ENCODE results near the gene VAV3. TPM values are rescaled to one million over a fixed set of nuclear protein-coding genes. Genes with fewer than 3 reads are reported as not detected.

Gene VAV3
- total RNA-seq, 2 experiments from 2014 or later: 1.2 to 1.3 TPM

DNA sequence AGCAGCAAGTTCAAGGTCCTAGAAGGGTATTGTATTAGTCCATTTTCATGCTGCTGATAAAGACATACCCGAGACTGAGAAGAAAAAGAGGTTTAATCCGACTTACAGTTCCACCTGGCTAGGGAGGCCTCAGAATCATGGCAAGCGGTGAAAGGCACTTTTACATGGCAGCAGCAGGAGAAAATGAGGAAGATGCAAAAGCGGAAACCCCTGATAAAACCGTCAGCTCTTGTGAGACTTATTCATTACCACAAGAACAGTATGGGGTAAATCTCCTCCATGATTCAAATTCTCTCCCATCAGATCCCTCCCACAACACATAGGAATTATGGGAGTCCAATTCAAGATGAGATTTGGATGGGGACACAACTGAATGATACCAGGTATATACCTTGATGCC is 414.6 kb downstream of the VAV3 start:
- Mint-ChIP-seq H3K4me3 (no peak overlapping the region), H3K27me3 (no peaks in the 10 kb centered on the region), H3K27ac (no peak overlapping the region), H3K4me1 (no peaks in the 10 kb centered on the region), H3K9me3 (no peaks in the 10 kb centered on the region), H3K36me3 (ENCODE audit: low read depth) (no peaks in the 10 kb centered on the region)
- POLR2A ChIA-PET: no interaction called here
- no peak for DNase-seq
- CTCF ChIA-PET: no interaction called here

- Mint-ChIP-seq H3K9me3 (no peaks in the 10 kb centered on the region), H3K36me3 (ENCODE audit: low read depth) (no peaks in the 10 kb centered on the region), H3K27ac (no peak overlapping the region), H3K4me1 (no peaks in the 10 kb centered on the region), H3K27me3 (no peaks in the 10 kb centered on the region), H3K4me3 (no peak overlapping the region)
- ChIA-PET CTCF (no interaction called here), POLR2A (no interaction called here)
- DNase-seq: no peak
These were observed 415.7 kb downstream of the VAV3 start for GRCh38 chr1:107549152-107549810.

- ChIA-PET CTCF (no interaction called here), POLR2A (no interaction called here)
- Mint-ChIP-seq H3K4me3 (no peak overlapping the region), H3K36me3 (ENCODE audit: low read depth) (no peaks in the 10 kb centered on the region), H3K9me3 (no peaks in the 10 kb centered on the region), H3K4me1 (no peaks in the 10 kb centered on the region), H3K27ac (no peak overlapping the region), H3K27me3 (no peaks in the 10 kb centered on the region)
- no peak for DNase-seq
These were observed 416.7 kb downstream of the VAV3 start for GRCh38 chr1:107548276-107548675.

DNA sequence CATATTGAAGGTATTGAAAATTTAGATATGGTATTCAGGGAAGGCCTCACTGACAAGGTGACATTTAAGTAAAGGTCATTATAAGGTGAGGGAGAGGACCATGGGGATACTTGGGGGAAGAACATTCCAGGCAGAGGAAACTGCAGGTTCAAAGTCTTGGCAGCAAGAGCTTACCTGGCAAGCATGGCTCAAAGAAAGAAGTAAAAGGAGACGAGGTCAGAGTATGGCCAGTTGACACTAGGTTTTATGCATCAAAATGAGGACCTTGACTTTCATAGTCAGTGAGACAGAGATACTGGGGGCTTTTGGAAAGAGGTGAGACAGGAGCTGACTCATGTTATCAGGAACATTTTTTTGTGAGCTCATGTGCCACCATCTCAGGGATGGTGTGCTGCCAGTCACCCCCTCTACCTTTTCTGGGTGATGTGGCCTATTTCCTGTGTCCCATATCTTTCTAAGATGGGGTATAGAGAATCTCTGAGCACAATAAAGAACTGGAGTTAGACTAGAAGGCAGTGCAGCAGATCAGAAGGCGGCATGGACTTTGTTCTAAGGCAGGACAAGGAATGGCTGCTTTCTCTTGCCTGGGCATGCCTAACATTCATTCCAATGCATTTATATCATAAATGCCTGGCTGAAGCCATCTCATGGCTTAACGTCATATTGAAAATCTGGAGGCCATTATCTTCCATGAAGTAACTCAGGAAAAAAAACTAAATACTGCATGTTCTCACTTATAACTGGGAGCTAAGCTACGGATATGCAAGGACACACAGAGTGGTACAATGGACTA is 417.4 kb downstream of the VAV3 start:
- no peak for DNase-seq
- CTCF ChIA-PET: no interaction called here
- Mint-ChIP-seq H3K9me3 (no peaks in the 10 kb centered on the region), H3K4me1 (no peaks in the 10 kb centered on the region), H3K27me3 (no peaks in the 10 kb centered on the region), H3K36me3 (ENCODE audit: low read depth) (no peaks in the 10 kb centered on the region), H3K27ac (no peak overlapping the region), H3K4me3 (no peak overlapping the region)
- POLR2A ChIA-PET: no interaction called here

- H3K36me3 Mint-ChIP-seq (ENCODE audit: low read depth): no peaks in the 10 kb centered on the region
- H3K4me1 Mint-ChIP-seq: no peaks in the 10 kb centered on the region
- H3K27me3 Mint-ChIP-seq: no peaks in the 10 kb centered on the region
- ChIA-PET CTCF (no interaction called here), POLR2A (no interaction called here)
- H3K27ac Mint-ChIP-seq: no peak overlapping the region
- H3K9me3 Mint-ChIP-seq: no peaks in the 10 kb centered on the region
- no peak overlapping the region for H3K4me3 Mint-ChIP-seq
- no peak for DNase-seq
These were observed 418.4 kb downstream of the VAV3 start for GRCh38 chr1:107546576-107546975.

DNA sequence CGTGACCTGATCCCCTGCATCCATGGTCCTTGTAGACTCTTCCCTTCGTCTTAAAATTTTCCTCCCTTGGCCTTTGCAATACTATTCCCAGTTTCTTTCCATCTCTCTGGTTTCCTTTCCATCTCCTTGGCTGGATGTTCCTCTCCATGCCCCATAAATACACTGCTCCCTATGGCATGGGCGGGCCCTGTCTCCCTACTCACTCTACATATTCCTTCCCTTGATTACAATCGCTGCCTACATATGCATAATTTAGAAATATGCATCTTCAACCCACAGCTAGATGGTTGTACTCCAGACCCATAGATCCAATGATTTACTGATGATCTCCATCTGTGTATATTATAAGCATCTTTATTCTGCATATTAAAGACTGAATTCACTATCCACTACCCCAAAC is 419.1 kb downstream of the VAV3 start:
- ChIA-PET CTCF (no interaction called here), POLR2A (no interaction called here)
- Mint-ChIP-seq H3K4me3 (no peak overlapping the region), H3K36me3 (ENCODE audit: low read depth) (no peaks in the 10 kb centered on the region), H3K9me3 (no peaks in the 10 kb centered on the region), H3K27ac (no peak overlapping the region), H3K4me1 (no peaks in the 10 kb centered on the region), H3K27me3 (no peaks in the 10 kb centered on the region)
- DNase-seq: no peak

DNA sequence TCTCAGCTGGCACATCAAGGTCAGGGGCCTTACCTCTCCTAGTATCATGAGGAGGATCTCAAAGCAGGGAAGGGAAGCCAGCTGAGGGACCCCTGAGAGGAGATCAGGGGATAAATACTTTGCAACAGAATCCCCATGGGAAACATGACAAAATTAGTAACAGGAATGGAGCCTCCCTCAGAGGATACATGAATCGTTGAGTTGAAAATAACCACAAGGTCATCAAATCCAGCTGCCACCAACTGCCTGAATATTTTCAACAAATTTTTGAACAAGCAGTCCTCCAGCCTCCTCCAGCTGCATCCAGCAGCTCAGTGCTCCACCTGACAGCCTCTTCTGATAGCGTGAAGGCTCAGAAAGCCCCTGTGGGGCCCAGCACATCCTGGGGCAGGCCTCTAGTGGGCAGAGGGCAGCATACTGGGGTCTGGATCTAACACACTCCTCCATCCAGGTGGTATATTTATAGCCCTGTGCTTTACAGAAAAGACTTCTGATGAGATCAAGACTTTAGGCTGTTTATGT is 419.9 kb downstream of the VAV3 start:
- H3K36me3 Mint-ChIP-seq (ENCODE audit: low read depth): no peaks in the 10 kb centered on the region
- no peaks in the 10 kb centered on the region for H3K4me1 Mint-ChIP-seq
- no peaks in the 10 kb centered on the region for H3K27me3 Mint-ChIP-seq
- DNase-seq: no peak
- no peak overlapping the region for H3K4me3 Mint-ChIP-seq
- no peak overlapping the region for H3K27ac Mint-ChIP-seq
- POLR2A ChIA-PET: no interaction called here
- H3K9me3 Mint-ChIP-seq: no peaks in the 10 kb centered on the region
- CTCF ChIA-PET: no interaction called here

DNA sequence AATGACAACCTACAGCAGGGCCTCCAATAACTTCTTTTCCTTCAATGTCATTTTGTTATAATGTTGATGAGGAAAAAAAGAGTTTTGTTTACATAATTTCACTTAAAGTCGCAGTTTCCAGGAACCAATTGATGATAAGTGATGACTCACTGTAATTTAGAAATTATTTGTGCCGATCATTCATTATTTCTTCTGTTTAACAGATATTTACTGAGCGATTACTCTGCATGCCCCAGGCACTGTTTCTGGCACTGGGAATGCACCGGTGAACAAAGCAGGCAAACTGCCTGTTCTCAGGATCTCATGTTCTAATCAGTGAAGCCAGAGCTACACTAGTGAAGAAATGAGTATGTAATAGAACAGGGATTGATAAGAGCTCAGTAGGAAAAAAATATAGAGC is 420.7 kb downstream of the VAV3 start:
- Mint-ChIP-seq H3K4me1 (no peaks in the 10 kb centered on the region), H3K36me3 (ENCODE audit: low read depth) (no peaks in the 10 kb centered on the region), H3K4me3 (no peak overlapping the region), H3K27ac (no peak overlapping the region), H3K27me3 (no peaks in the 10 kb centered on the region), H3K9me3 (no peaks in the 10 kb centered on the region)
- ChIA-PET CTCF (no interaction called here), POLR2A (no interaction called here)
- no peak for DNase-seq

GRCh38 chr1:107541412-107541811 is 423.6 kb downstream of the VAV3 start:
- no peak overlapping the region for H3K4me3 Mint-ChIP-seq
- ChIA-PET POLR2A (no interaction called here), CTCF (no interaction called here)
- H3K27me3 Mint-ChIP-seq: no peaks in the 10 kb centered on the region
- no peaks in the 10 kb centered on the region for H3K4me1 Mint-ChIP-seq
- H3K9me3 Mint-ChIP-seq: no peaks in the 10 kb centered on the region
- no peaks in the 10 kb centered on the region for H3K36me3 Mint-ChIP-seq (ENCODE audit: low read depth)
- no peak overlapping the region for H3K27ac Mint-ChIP-seq
- no peak for DNase-seq

GRCh38 chr1:107538502-107538901 is 426.5 kb downstream of the VAV3 start:
- Mint-ChIP-seq H3K9me3 (no peaks in the 10 kb centered on the region), H3K4me3 (no peak overlapping the region), H3K27ac (no peak overlapping the region), H3K36me3 (ENCODE audit: low read depth) (no peaks in the 10 kb centered on the region), H3K4me1 (no peaks in the 10 kb centered on the region), H3K27me3 (no peaks in the 10 kb centered on the region)
- CTCF ChIA-PET: interaction anchor here (0.6 to 1.2 kb wide), 2 partner anchors 10 to 213 kb away, joined by 3 to 4 read pairs; no protein-coding TSS in a partner anchor
- POLR2A ChIA-PET: interaction anchor here (0.7 kb wide), 1 partner anchor 138 kb away, joined by 3 read pairs; no protein-coding TSS in a partner anchor
- DNase-seq: no peak

GRCh38 chr1:107536266-107536665 is 428.7 kb downstream of the VAV3 start:
- ChIA-PET POLR2A (no interaction called here), CTCF (no interaction called here)
- Mint-ChIP-seq H3K4me3 (no peak overlapping the region), H3K4me1 (no peaks in the 10 kb centered on the region), H3K9me3 (no peaks in the 10 kb centered on the region), H3K27ac (no peak overlapping the region), H3K27me3 (no peaks in the 10 kb centered on the region), H3K36me3 (ENCODE audit: low read depth) (no peaks in the 10 kb centered on the region)
- DNase-seq: no peak

- H3K4me1 Mint-ChIP-seq: no peaks in the 10 kb centered on the region
- H3K27ac Mint-ChIP-seq: no peak overlapping the region
- no peaks in the 10 kb centered on the region for H3K36me3 Mint-ChIP-seq (ENCODE audit: low read depth)
- H3K27me3 Mint-ChIP-seq: no peaks in the 10 kb centered on the region
- CTCF ChIA-PET: no interaction called here
- POLR2A ChIA-PET: no interaction called here
- no peaks in the 10 kb centered on the region for H3K9me3 Mint-ChIP-seq
- no peak overlapping the region for H3K4me3 Mint-ChIP-seq
- DNase-seq: no peak
These were observed 429.9 kb downstream of the VAV3 start for GRCh38 chr1:107535091-107535490.

DNA sequence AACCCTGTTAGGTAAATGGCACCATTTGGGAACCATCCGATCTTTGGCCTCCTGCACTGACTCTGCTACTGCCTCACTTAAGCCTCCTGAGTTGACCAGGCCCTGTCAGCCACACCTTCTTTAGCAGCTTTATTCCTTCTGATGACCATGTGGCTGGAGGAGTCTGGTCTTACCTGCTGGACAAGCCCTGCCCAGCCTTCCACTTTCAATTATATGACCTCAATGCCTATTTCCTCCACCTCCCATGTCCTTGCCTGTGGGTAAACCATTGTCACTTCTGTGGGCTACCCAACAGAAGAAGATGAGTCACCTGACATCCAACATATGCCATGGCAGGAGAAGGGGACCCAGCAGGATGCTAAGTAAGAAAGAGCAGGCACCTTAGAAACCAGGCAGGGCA is 430.3 kb downstream of the VAV3 start:
- Mint-ChIP-seq H3K36me3 (ENCODE audit: low read depth) (no peaks in the 10 kb centered on the region), H3K4me1 (no peaks in the 10 kb centered on the region), H3K4me3 (no peak overlapping the region), H3K9me3 (no peaks in the 10 kb centered on the region), H3K27me3 (no peaks in the 10 kb centered on the region), H3K27ac (no peak overlapping the region)
- ChIA-PET POLR2A (no interaction called here), CTCF (no interaction called here)
- no peak for DNase-seq

GRCh38 chr1:107533436-107533835 is 431.5 kb downstream of the VAV3 start:
- no peak overlapping the region for H3K4me3 Mint-ChIP-seq
- H3K36me3 Mint-ChIP-seq (ENCODE audit: low read depth): no peaks in the 10 kb centered on the region
- H3K4me1 Mint-ChIP-seq: no peaks in the 10 kb centered on the region
- H3K27me3 Mint-ChIP-seq: no peaks in the 10 kb centered on the region
- POLR2A ChIA-PET: no interaction called here
- CTCF ChIA-PET: no interaction called here
- no peak overlapping the region for H3K27ac Mint-ChIP-seq
- H3K9me3 Mint-ChIP-seq: no peaks in the 10 kb centered on the region
- no peak for DNase-seq
